B cell (primary cell): ENCODE measurements around the gene NOSIP. TPM values are rescaled to one million over a fixed set of nuclear protein-coding genes. Genes with fewer than 3 reads are reported as not detected.

ENCODE experiments used
- ATAC-seq: fragments of 200-7000 bp; cut with Tn5 transposase; one replicate; pipeline ENCODE4 v1.10.0; 2021; ENCODE audit warnings: low read depth, mild to moderate bottlenecking, moderate number of reproducible peaks, moderate library complexity
- CTCF ChIA-PET: fragments of 350-600 bp; sonication (Branson Sonifier 250); formaldehyde crosslinking; loops from one replicate; lab custom pipeline; 2021; ENCODE audit warnings: antibody characterized with exemption, inconsistent platforms; lab: Charles Lee
- POLR2A ChIA-PET: fragments of 350-600 bp; sonication (Branson Sonifier 250); formaldehyde crosslinking; loops from one replicate; lab custom pipeline; 2021; ENCODE audit warnings: antibody characterized with exemption; lab: Charles Lee
- DNase-seq: peaks from one replicate; pipeline ENCODE4 v3.0.0; 2013
- H2AFZ ChIP-seq: 2 replicates; pipeline ENCODE4 v1.6.1; 2012; ENCODE audit warnings: mild to moderate bottlenecking, low read depth, low read length; ENCODE audit not compliant: insufficient read depth, poor library complexity, severe bottlenecking
- H3K27ac ChIP-seq, 2 donors: 1 replicate in 1 of 2; 2 replicates in 1 of 2; pipeline ENCODE4 v1.5.1; 2012 to 2013; ENCODE audit warnings: low read length in 2 of 2, mild to moderate bottlenecking in 2 of 2, moderate library complexity in 1 of 2
- H3K27me3 ChIP-seq, 4 experiments: fragments of 200-600 bp in 1 of 4; sonication (generic) in 1 of 4; replicated peaks in 1 of 4; 1 replicate in 2 of 4; 2 replicates in 2 of 4; pipeline versions ENCODE4 v1.6.1 to v1.7.0; 2013 to 2016; ENCODE audit warnings: low read length in 3 of 4, mild to moderate bottlenecking in 2 of 4, mixed read lengths in 1 of 4, moderate library complexity in 1 of 4; ENCODE audit not compliant: insufficient read depth in 4 of 4, control insufficient read depth in 3 of 4; ENCODE audit errors: control extremely low read depth in 1 of 4
- H3K36me3 ChIP-seq, 2 experiments: replicated peaks in 1 of 2; 1 replicate in 1 of 2; 2 replicates in 1 of 2; pipeline versions ENCODE4 v1.6.1 to v1.7.1; 2013; ENCODE audit warnings: low read length in 1 of 2; ENCODE audit not compliant: insufficient read depth in 2 of 2, control insufficient read depth in 1 of 2; ENCODE audit errors: control extremely low read depth in 1 of 2, extremely low read depth in 1 of 2
- H3K4me1 ChIP-seq, 2 donors: fragments of 200-600 bp in 1 of 2; sonication (generic) in 1 of 2; 1 replicate in 1 of 2; 2 replicates in 1 of 2; pipeline versions ENCODE4 v1.5.1 to v1.6.1; 2013 to 2017; ENCODE audit warnings: low read length in 2 of 2; ENCODE audit not compliant: control insufficient read depth in 2 of 2, insufficient read depth in 2 of 2
- H3K4me2 ChIP-seq: replicated peaks from 2 replicates; pipeline ENCODE3; 2012; ENCODE audit warnings: mild to moderate bottlenecking, low read depth, low read length; ENCODE audit not compliant: poor library complexity, severe bottlenecking
- H3K4me3 ChIP-seq, 5 experiments: fragments of 200-600 bp in 1 of 5; sonication (generic) in 1 of 5; 1 replicate in 3 of 5; 2 replicates in 2 of 5; pipeline versions ENCODE4 v1.5.1 to v1.7.0; 2011 to 2016; ENCODE audit warnings: low read length in 4 of 5, mild to moderate bottlenecking in 4 of 5, low read depth in 2 of 5, control low read depth in 1 of 5, moderate library complexity in 1 of 5; ENCODE audit not compliant: insufficient read depth in 1 of 5; ENCODE audit errors: control extremely low read depth in 1 of 5, extremely low read depth in 1 of 5
- H3K79me2 ChIP-seq: fragments of 200-600 bp; sonication (generic); one replicate; pipeline ENCODE4 v1.6.0; 2016; ENCODE audit warnings: low read length; ENCODE audit not compliant: control insufficient read depth, insufficient read depth
- H3K9ac ChIP-seq: fragments of 200-600 bp; sonication (generic); 2 replicates; pipeline ENCODE4 v1.6.1; 2017; ENCODE audit warnings: mild to moderate bottlenecking, low read length, moderate library complexity
- H3K9me3 ChIP-seq, 3 donors: one replicate each; pipeline versions ENCODE4 v1.6.1 to v1.7.1; 2013; ENCODE audit warnings: low read length in 2 of 3; ENCODE audit not compliant: control insufficient read depth in 2 of 3, insufficient read depth in 1 of 3; ENCODE audit errors: control extremely low read depth in 1 of 3
- H4K20me1 ChIP-seq: 2 replicates; pipeline ENCODE4 v1.6.0; 2012; ENCODE audit warnings: mild to moderate bottlenecking, low read length; ENCODE audit not compliant: insufficient read depth, control insufficient read depth, poor library complexity, severe bottlenecking
- H3K27ac Mint-ChIP-seq: one replicate; pipeline ENCODE4 v1.8.0; 2021; ENCODE audit warnings: mixed read lengths
- H3K27me3 Mint-ChIP-seq: one replicate; pipeline ENCODE4 v1.8.0; 2021; ENCODE audit warnings: mixed read lengths
- H3K4me1 Mint-ChIP-seq: one replicate; pipeline ENCODE4 v1.8.0; 2021; ENCODE audit warnings: mixed read lengths
- H3K4me3 Mint-ChIP-seq: one replicate; pipeline ENCODE4 v1.8.0; 2021; ENCODE audit warnings: mixed read lengths
- H3K9me3 Mint-ChIP-seq: one replicate; pipeline ENCODE4 v1.8.0; 2022; ENCODE audit warnings: mixed read lengths; ENCODE audit not compliant: insufficient read depth
- CTCF ChIP-seq: fragments of 200-600 bp; IDR thresholded peaks from one replicate; pipeline ENCODE4 v1.8.0; 2022; ENCODE audit warnings: antibody characterized with exemption, mild to moderate bottlenecking
- EZH2 ChIP-seq: IDR thresholded peaks from 2 replicates; pipeline ENCODE4 v1.6.1; 2012; ENCODE audit warnings: borderline replicate concordance, low read depth, mild to moderate bottlenecking, moderate library complexity, low read length; ENCODE audit not compliant: insufficient read depth, poor library complexity, severe bottlenecking
- WGBS: methylation state at CpG from one replicate; pipeline ENCODE4 v1.1.5; 2013; ENCODE audit warnings: missing lambda C conversion rate; ENCODE audit not compliant: insufficient coverage; 5-methylcytosine and 5-hydroxymethylcytosine counted together
- intact Hi-C: fragments of 100-400 bp; cut with micrococcal nuclease; formaldehyde crosslinking; loops from one replicate; pipeline ENCODE4 v1.10.0; 2022
- polyA plus RNA-seq: library from polyadenylated mRNA; depleted of rRNA; stranded (reverse); fragments of >200 nt; gene quantifications from 2 replicates; pipeline ENCODE4 v1.2.3, GENCODE V29; 2012
- total RNA-seq, 2 donors: library from RNA; stranded (reverse); fragments of 120-200 nt in 1 of 2; gene quantifications; 1 replicate in 1 of 2; 2 replicates in 1 of 2; pipeline versions ENCODE4 v1.2.3 to v1.2.4, GENCODE V29; 2013 to 2022

Gene NOSIP
- total and polyA plus RNA-seq, 2 donors (not counting 1 experiment from before 2014, with no cell fraction given) = 55.5 to 135 TPM

DNA sequence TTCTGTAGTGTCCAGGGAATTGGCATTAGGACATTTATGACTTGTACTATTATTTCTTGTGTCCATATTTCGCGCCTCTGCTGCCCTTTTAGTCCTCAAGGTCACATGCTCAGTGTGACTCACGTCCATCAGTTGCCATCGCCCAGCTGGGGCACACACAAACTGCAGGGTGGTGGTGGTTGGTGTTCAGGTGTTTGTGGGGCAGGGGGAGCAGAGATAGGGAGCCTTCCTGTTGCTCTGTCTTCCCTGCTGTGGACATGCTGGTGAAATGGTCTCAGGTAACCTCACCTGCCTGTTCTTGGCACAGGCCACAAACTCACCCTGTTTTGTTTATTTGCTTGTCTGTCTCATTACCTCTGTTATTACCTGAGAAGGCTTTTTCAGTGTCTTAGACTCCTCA, 33.0 kb upstream of the NOSIP start:
- peaks cover 85% of the 10 kb centered on the region for H4K20me1 ChIP-seq
- CTCF ChIA-PET = no interaction called here

GRCh38 chr19:49609499-49610092, 29.2 kb upstream of the NOSIP start:
- Histone ChIP-seq H3K27me3 (no peaks in the 10 kb centered on the region), H3K9me3 (no peaks in the 10 kb centered on the region), H3K36me3 (peaks cover 6 to 68% of the 10 kb centered on the region in 2 experiments), H3K27ac (no peak overlapping the region), H2AFZ (no peak overlapping the region), H3K79me2 (peaks cover 97% of the 10 kb centered on the region), H3K4me2 (no peak overlapping the region), H3K9ac (no peak overlapping the region), H4K20me1 (peaks cover 95% of the 10 kb centered on the region), H3K4me3 (no peak overlapping the region), H3K4me1 (no peaks in the 10 kb centered on the region)
- ChIA-PET POLR2A (no interaction called here), CTCF (no interaction called here)
- DNase-seq (no peak), ATAC-seq (no peak)
- Mint-ChIP-seq H3K4me3 (no peak overlapping the region), H3K9me3 (no peaks in the 10 kb centered on the region), H3K27ac (no peak overlapping the region), H3K27me3 (no peaks in the 10 kb centered on the region), H3K4me1 (peaks cover 9% of the 10 kb centered on the region)
- 96% methylated on average over 5 of the region's 12 CpGs for WGBS
- intact Hi-C loops = no loop called here
- TF ChIP-seq EZH2 = no peak
- TF ChIP-seq CTCF = no peak

More for the DNA sequence above, 33.0 kb upstream of the NOSIP start:
- Histone ChIP-seq H3K4me3 (no peak overlapping the region), H3K4me2 (no peak overlapping the region), H2AFZ (no peak overlapping the region), H3K9ac (no peak overlapping the region), H3K9me3 (peaks cover 0 to 11% (median 0%) of the 10 kb centered on the region in 3 donors), H3K27me3 (no peaks in the 10 kb centered on the region), H3K79me2 (peaks cover 74% of the 10 kb centered on the region), H3K4me1 (no peaks in the 10 kb centered on the region), H3K36me3 (peaks cover 7 to 78% of the 10 kb centered on the region in 2 experiments), H3K27ac (no peak overlapping the region)
- POLR2A ChIA-PET = no interaction called here
- ATAC-seq (no peak), DNase-seq (no peak)
- no peaks in the 10 kb centered on the region for H3K9me3 Mint-ChIP-seq
- peaks cover 9% of the 10 kb centered on the region for H3K4me1 Mint-ChIP-seq
- H3K4me3 Mint-ChIP-seq = no peak overlapping the region
- 95% methylated on average over 4 of the region's 4 CpGs for WGBS
- no peaks in the 10 kb centered on the region for H3K27me3 Mint-ChIP-seq
- no peak overlapping the region for H3K27ac Mint-ChIP-seq
- intact Hi-C loops = no loop called here
- TF ChIP-seq CTCF (no peak), EZH2 (no peak)
